Astrocyte of the spinal cord (primary cell): ENCODE data around the gene HSPA1B.
"Not testable (repeated sequence)": the region's sequence is repeated elsewhere in the genome, so short reads cannot be mapped to it uniquely, and the experiment has no call there.

Experiments used
- DNase-seq: peaks from one replicate; pipeline ENCODE4 v3.0.0; 2011; ENCODE audit warnings: low read depth, low spot score
- H3K4me3 ChIP-seq: 2 replicates; pipeline ENCODE4 v1.5.1; 2011; ENCODE audit warnings: low read depth, mild to moderate bottlenecking, low read length, moderate library complexity
- CTCF ChIP-seq: IDR thresholded peaks from 2 replicates; pipeline ENCODE4 v1.5.1; 2012; ENCODE audit warnings: low read depth, mild to moderate bottlenecking, low read length, inconsistent platforms
- in situ Hi-C: cut with HindIII; loops from 2 replicates; pipeline ENCODE4 v1.10.0; 2017; ENCODE audit warnings: low sequenced_read_pairs

Gene HSPA1B

GRCh38 chr6:31858707-31859106, 31.2 kb downstream of the HSPA1B start:
- no peak for DNase-seq
- no peak overlapping the region for H3K4me3 ChIP-seq
- in situ Hi-C loops: no loop called here
- no peak for TF ChIP-seq CTCF

- DNase-seq: no peak
- in situ Hi-C loops: no loop called here
- H3K4me3 ChIP-seq: no peak overlapping the region
- no peak for TF ChIP-seq CTCF
These were observed 32.4 kb downstream of the HSPA1B start for GRCh38 chr6:31859923-31860322.

- no peak for DNase-seq
- no peak for TF ChIP-seq CTCF
- H3K4me3 ChIP-seq: no peak overlapping the region
- in situ Hi-C loops: no loop called here
These were observed 32.8 kb downstream of the HSPA1B start for GRCh38 chr6:31860349-31860748.

GRCh38 chr6:31861150-31861549, 33.6 kb downstream of the HSPA1B start:
- in situ Hi-C loops: no loop called here
- no peak for TF ChIP-seq CTCF
- no peak for DNase-seq
- H3K4me3 ChIP-seq: no peak overlapping the region

GRCh38 chr6:31861919-31862343, 34.4 kb downstream of the HSPA1B start:
- DNase-seq: no peak
- peak overlapping the region; percentile 93 for H3K4me3 ChIP-seq
- in situ Hi-C loops: no loop called here

GRCh38 chr6:31862344-31863235, 35.1 kb downstream of the HSPA1B start, which contains the start of gene NEU1:
Gene NEU1 (minus strand): TSS chr6:31862821. CDS start chr6:31862776, 45 bp downstream.
- peak within 1 kb of the TSS; percentile 93 for H3K4me3 ChIP-seq
- DNase-seq: peak; percentile 100
- TF ChIP-seq CTCF: no peak
- in situ Hi-C loops: no loop called here

More at GRCh38 chr6:31861919-31862343, 34.4 kb downstream of the HSPA1B start:
- no peak for TF ChIP-seq CTCF

- DNase-seq, in situ Hi-C loops: not testable (repeated sequence)
- H3K4me3 ChIP-seq: peak overlapping the region; percentile 65
These were observed 36.6 kb downstream of the HSPA1B start for GRCh38 chr6:31864123-31864562.
